ENCODE data around the gene RREB1.

The RREB1 gene, protein sequence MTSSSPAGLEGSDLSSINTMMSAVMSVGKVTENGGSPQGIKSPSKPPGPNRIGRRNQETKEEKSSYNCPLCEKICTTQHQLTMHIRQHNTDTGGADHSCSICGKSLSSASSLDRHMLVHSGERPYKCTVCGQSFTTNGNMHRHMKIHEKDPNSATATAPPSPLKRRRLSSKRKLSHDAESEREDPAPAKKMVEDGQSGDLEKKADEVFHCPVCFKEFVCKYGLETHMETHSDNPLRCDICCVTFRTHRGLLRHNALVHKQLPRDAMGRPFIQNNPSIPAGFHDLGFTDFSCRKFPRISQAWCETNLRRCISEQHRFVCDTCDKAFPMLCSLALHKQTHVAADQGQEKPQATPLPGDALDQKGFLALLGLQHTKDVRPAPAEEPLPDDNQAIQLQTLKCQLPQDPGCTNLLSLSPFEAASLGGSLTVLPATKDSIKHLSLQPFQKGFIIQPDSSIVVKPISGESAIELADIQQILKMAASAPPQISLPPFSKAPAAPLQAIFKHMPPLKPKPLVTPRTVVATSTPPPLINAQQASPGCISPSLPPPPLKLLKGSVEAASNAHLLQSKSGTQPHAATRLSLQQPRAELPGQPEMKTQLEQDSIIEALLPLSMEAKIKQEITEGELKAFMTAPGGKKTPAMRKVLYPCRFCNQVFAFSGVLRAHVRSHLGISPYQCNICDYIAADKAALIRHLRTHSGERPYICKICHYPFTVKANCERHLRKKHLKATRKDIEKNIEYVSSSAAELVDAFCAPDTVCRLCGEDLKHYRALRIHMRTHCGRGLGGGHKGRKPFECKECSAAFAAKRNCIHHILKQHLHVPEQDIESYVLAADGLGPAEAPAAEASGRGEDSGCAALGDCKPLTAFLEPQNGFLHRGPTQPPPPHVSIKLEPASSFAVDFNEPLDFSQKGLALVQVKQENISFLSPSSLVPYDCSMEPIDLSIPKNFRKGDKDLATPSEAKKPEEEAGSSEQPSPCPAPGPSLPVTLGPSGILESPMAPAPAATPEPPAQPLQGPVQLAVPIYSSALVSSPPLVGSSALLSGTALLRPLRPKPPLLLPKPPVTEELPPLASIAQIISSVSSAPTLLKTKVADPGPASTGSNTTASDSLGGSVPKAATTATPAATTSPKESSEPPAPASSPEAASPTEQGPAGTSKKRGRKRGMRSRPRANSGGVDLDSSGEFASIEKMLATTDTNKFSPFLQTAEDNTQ (N-terminal part only)

GRCh38 chr6:7107578-7108195 is at the start of gene RREB1:
RREB1 (plus strand) TSS chr6:7107961; CDS start chr6:7181912, 73,951 bp downstream.
- peak; percentile 10 for DNase-seq

DNA sequence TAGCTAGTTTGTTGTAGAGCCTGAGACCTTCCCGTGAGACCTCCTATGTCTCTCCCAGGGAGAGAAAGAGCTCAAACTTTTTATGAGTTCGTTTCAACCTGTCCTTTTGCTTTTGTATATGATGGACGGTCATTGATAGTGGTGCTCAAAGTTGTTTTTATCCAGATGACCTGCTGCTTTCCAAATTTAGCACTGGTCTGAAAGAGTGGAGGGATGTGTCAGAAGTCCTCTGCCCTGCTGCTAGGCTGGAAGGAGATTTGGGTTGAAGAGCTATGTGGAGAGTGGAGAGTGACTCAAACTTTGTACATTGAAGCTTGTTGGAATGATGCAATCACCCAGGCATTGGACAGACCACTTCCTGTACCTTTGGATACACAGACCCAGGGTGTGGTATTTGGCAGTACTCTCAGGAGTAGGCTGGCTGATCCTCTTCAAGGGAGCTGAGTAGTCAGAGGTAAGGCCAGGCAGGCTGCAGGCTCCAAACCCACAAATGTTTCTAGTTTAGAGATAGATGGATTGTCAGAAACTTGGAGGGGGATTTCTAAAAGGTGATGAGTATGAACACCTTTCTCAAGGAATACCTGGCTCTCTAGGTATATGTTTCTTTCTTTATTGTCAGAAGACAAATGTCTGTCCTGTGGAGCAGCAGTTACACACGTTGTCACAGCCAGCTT is 49.4 kb upstream of the RREB1 start:
- DNase-seq, result no peak

- no peak for DNase-seq
Measured at GRCh38 chr6:7060769-7061516, 46.8 kb upstream of the RREB1 start.

- no peak for DNase-seq
Measured at GRCh38 chr6:7062451-7063162, 45.2 kb upstream of the RREB1 start.

DNA sequence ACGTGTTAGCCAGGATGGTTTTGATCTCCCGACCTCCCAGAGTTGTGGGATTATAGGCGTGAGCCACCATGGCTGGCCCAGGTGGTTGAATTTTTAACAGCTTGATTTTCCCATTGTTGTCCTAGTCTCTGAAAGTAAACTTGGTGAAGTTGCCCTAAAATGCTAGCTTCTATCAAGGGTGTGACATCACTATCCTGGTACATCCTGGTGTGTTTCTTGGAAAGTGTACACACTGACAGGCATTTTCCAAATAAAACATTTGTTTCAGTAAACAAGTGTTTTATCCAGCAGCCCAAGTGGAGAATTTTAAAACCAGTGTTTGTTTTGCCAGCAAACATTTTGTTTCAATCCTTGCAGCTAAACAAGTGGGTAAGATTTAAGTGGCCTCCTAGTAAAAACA is 40.5 kb upstream of the RREB1 start:
- no peak for DNase-seq

- no peak for DNase-seq
Measured at GRCh38 chr6:7071405-7071804, 36.4 kb upstream of the RREB1 start.

DNA sequence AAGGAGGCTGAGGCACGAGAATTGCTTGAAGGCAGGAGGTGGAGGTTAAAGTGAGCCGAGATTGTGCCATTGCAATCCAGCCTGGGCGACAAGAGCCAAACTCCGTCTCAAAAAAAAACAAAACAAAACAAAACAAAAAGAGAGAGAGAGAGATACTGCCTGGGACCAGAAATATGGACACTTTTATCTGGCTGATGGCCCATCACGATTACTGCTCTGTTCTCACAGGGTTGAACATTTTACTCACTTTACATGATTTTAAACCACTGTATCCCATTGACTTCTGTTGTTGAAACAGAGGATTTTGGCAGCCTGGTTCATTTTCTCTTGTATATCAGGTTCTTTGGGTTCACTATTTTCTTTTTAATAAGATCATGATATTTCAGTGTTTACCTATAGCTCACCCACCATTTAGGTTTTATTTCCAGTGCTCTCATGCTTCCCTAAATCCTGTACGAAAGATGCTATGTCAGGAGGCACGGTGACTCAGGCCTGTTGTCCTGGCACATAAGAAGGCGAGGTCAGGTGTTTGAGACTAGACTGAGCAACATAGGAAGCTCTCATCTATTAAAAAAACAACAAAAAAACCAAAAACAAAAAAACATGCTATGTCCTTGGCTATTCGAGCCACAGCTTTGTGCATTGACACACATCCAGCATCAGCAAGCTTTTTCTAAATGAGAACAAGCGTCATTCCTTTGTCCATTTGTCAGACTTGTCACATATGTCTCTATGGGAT is 34.5 kb upstream of the RREB1 start:
- DNase-seq, result no peak

GRCh38 chr6:7073821-7074525 is 33.8 kb upstream of the RREB1 start:
- no peak for DNase-seq

- DNase-seq, result no peak
Measured at GRCh38 chr6:7074870-7075269, 32.9 kb upstream of the RREB1 start.

DNA sequence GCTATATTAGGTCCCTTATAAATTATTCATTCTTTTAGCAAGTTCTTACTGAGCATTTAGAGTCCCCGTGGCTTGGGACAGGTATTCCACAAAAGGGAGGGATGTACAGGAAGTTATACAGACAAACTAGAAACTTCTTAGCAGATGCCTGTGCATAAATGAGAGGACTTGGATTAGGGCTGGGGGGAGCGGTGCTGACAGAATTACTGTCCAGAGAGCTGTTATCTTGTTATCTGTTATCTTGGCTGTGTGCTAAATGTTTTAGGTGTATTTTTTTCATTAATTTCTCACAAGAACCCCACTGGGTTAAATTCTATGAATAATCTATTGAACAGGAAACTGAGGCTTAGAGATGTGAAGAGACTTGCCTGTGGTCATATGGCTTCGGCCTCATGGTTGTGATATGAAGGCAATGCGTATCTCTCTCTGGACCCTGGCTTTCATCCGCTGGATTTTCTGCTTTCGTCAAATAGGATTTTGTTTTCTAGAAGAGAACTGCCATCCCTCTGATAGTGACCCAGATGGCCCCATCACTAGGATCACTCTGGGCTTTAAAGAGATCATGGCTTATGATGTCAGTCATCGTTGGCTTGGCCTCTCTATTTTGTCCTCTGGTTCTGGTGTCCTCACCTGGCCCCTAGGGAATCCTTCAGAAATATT is 32.3 kb upstream of the RREB1 start:
- DNase-seq, result no peak

DNA sequence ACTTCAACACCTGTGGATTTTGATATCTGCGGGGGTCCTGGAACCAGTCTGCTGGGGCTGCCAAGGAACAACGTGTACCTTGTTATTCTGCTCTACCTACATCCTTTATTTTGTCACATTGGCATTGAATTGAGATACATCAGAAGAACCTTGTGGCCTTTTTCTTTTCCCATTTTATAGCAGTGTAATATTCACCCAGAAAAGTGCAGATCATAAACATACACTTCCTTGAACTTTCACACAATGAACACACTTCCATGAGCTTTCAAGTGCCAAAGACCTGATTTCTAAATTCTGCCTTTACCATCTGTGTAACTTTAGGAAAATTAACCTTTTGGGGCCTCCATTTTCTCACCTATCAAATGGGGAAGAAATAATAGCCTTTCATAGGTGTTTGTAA is 29.9 kb upstream of the RREB1 start:
- no peak for DNase-seq

- DNase-seq, result no peak
Measured at GRCh38 chr6:7078856-7079255, 28.9 kb upstream of the RREB1 start.

DNA sequence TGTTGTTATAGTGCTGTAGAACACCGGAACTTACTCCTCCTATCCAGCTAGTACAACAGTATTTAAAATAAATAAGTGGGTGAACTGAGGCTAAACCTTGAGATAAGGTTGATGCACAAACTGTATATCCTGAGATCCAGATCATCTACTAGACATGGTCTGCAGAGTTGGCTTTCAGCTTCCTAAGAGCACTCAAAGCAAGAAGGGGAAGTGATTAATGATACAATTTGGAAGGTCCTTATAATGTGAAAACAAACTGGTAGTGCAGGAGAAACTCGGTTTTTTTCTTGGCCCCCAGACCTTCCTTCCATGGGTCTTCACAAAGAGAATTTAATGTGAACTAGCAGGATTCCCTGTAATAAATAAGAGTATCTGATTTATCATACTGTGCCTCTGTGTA is 27.4 kb upstream of the RREB1 start:
- no peak for DNase-seq

DNA sequence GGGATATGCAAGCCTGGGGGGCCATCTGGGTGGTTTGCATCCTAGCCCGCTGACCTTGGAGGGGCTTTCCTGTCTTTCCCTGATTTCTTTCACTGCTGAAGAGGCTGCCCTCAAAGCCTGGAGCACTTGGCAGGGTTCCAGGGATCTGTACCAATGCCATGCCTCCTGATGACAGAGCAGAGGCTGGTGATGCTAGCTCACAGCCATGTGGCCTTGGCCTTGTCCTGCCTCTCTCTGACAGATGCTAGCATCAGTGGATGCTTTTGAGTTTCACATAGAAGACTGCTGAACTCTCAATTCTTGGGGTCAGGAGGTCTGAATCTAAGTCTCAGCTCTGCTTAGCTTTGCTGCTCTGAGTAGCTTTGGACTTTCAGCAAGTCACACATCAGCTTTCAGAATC is 21.9 kb upstream of the RREB1 start:
- DNase-seq, result peak; percentile 58

DNA sequence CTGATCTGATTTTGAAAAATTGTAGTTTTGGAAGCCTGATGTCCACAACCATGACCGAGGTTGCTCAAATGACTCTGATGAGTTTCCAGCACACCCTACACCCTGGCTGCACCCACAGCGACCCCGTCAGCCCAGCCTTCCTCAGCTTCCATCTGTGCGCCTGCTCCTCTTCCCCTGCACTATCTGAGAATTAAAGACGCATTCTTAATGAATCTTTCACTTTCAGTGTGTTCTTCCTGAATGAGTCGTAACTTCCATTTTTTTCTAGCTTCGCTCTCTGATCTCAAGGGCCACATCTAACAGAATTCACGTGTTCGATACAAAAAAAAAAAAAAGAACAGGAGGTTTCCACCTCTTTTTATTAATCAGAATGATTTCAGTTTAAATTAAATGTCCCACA is 21.3 kb upstream of the RREB1 start:
- DNase-seq, result no peak

DNA sequence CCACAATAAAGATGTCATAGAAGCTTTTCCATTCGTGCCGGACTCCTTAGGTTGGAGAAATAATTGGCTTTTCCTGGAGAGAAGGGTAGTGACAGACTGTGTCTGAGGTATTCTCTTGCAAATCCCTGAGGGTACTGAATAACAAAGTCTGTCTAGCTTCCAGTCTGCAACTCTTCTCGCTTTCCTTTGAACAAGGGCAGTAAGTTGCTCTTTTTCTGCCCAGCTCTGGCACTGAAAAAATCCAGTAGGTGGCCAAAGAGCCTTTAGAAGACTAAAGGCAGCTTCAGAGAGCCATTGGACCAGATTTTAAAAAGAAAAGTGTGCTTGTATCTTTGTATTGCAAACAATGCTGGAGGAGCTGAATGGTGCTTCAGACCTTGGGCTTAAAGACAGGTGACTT is 20.7 kb upstream of the RREB1 start:
- no peak for DNase-seq

GRCh38 chr6:7087491-7087979 is 20.2 kb upstream of the RREB1 start:
- no peak for DNase-seq

DNA sequence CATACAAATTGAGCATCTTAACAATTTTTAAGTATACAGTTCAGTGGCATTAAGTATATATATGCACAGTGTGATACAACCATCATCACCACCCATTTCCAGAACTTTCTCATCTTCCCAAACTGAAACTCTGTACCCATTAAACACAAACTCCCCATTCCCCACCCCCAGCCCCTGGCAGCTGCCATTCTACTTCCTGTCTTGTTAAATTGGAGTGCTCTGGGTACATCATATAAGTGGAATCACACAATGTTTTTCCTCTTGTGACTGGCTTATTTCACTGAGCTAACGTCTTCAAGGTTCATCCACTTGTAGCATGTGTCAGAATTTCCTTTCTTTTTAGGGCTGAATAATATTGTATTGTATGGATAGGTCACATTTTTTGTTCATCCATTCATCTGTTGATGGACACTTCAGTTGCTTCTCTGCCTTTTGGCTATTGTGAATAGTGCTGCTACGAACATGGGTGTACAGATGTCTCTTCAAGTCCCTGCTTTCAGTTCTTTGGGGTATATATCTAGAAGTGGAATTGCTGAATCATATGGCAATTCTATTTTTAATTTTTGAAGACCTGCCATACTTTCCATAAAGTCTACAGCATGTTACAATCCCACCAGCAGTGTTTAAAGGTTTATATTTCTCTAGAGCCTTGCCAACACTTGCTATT is 19.6 kb upstream of the RREB1 start:
- no peak for DNase-seq
